ENCODE measurements around the gene PDE9A.
"Not testable (repeated sequence)": the region's sequence is repeated elsewhere in the genome, so short reads cannot be mapped to it uniquely, and the experiment has no call there.

PDE9A gene

GRCh38 chr21:42622284-42622683, 31.1 kb upstream of the PDE9A start:
- ChIA-PET POLR2A (ENCODE audit: low non-redundant PET) (no interaction called here), CTCF (interaction anchor here (0.8 kb wide), 1 partner anchor 19 kb away, joined by 4 read pairs; no protein-coding TSS in a partner anchor)
- no peak for DNase-seq (ENCODE audit: low spot score)
- TF ChIP-seq, protein P1, sequence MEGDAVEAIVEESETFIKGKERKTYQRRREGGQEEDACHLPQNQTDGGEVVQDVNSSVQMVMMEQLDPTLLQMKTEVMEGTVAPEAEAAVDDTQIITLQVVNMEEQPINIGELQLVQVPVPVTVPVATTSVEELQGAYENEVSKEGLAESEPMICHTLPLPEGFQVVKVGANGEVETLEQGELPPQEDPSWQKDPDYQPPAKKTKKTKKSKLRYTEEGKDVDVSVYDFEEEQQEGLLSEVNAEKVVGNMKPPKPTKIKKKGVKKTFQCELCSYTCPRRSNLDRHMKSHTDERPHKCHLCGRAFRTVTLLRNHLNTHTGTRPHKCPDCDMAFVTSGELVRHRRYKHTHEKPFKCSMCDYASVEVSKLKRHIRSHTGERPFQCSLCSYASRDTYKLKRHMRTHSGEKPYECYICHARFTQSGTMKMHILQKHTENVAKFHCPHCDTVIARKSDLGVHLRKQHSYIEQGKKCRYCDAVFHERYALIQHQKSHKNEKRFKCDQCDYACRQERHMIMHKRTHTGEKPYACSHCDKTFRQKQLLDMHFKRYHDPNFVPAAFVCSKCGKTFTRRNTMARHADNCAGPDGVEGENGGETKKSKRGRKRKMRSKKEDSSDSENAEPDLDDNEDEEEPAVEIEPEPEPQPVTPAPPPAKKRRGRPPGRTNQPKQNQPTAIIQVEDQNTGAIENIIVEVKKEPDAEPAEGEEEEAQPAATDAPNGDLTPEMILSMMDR (conservative IDR thresholded peaks at IDR 0.05; ENCODE audit: low read depth), result no peak
- H3K27ac ChIP-seq, result no peak overlapping the region

GRCh38 chr21:42623694-42624093, 29.7 kb upstream of the PDE9A start:
- TF ChIP-seq, protein P1 (conservative IDR thresholded peaks at IDR 0.05; ENCODE audit: low read depth), result no peak
- no peak overlapping the region for H3K27ac ChIP-seq
- CTCF ChIA-PET, result interaction anchor here (0.9 kb wide), 1 partner anchor 30 kb away, joined by 4 read pairs; no protein-coding TSS in a partner anchor
- no peak for DNase-seq (ENCODE audit: low spot score)
- POLR2A ChIA-PET (ENCODE audit: low non-redundant PET), result no interaction called here

DNA sequence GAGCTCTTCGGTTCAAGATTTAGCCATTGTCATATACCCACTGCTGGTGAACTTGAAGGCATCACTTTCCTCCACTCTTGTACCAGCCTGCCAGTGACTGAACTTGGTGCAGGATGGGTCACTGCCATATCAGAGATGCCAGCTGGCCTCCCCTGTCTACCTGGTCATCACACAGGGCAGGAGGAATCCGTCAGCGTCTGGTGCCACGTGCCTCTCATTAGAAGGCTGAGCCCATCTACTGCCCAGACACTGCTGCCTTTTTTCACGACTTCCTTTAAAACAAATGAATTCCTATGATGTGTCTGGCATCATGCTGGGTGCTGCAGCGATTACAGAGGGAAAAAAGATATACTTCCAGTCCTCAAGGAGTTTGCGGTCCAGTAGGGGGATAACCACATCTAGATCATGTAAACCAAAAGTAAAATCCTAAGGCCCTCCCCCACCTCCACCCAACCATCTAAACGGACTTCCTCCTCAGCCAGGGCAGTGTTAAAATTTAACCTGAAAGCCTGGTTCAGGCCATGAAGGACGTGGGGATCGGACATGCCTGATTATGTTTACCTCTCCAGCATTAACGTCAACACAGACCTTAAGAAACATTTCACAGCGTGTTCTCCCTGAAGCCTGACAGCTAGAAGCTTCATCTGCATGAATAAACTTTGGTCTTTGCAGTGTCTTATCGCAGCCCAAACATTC, 29.2 kb upstream of the PDE9A start:
- TF ChIP-seq, protein P1 (conservative IDR thresholded peaks at IDR 0.05; ENCODE audit: low read depth), result no peak
- H3K27ac ChIP-seq, result no peak overlapping the region
- POLR2A ChIA-PET (ENCODE audit: low non-redundant PET), result no interaction called here
- CTCF ChIA-PET, result interaction anchor here (0.9 kb wide), 1 partner anchor 30 kb away, joined by 4 read pairs; no protein-coding TSS in a partner anchor
- no peak for DNase-seq (ENCODE audit: low spot score)

- ChIA-PET CTCF (no interaction called here), POLR2A (ENCODE audit: low non-redundant PET) (no interaction called here)
- TF ChIP-seq, protein P1 (conservative IDR thresholded peaks at IDR 0.05; ENCODE audit: low read depth), result no peak
- no peak overlapping the region for H3K27ac ChIP-seq
- DNase-seq (ENCODE audit: low spot score), result no peak
Observed at GRCh38 chr21:42624936-42625335, 28.5 kb upstream of the PDE9A start.

GRCh38 chr21:42626171-42626570, 27.2 kb upstream of the PDE9A start:
- H3K27ac ChIP-seq, result no peak overlapping the region
- TF ChIP-seq, protein P1 (conservative IDR thresholded peaks at IDR 0.05; ENCODE audit: low read depth), result no peak
- CTCF ChIA-PET, result no interaction called here
- no peak for DNase-seq (ENCODE audit: low spot score)
- POLR2A ChIA-PET (ENCODE audit: low non-redundant PET), result no interaction called here

DNA sequence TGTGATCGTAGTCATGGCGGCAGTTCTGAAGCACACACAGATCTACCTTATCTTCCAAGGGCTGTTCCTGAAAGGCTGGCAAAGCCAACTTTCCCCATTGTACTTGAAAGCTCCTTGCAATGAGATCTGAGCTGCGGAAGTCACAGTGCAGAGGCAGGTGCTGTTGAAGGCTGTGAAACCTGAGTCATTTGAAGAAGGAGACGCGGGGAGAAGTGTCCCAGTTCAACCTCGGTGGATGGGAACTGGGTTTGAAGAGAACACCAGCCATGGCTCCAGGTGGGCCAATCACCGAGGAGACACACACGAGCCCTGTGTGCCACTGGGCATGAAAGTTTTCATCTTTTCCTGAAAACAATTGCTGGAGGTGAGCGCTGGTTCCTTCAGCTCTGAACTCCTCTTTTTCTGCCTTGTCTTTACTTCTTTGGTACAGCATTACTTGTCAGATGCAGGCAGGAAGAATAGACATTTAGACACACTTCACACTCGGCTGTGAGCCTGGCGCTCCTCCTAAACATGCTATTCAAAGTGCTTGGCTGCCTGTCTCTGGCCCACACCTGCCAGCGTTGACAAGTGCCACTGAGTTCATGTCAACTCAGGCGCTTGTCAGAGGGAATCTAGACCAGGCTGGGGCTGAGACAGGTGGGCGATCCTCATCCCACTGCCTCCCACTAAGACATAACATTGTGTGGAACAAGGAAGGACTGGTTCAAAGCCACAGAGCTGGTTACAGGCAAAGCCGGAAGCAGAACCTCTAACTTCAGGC, 25.7 kb upstream of the PDE9A start:
- TF ChIP-seq, protein P1 (conservative IDR thresholded peaks at IDR 0.05; ENCODE audit: low read depth), result no peak
- H3K27ac ChIP-seq, result no peak overlapping the region
- ChIA-PET CTCF (no interaction called here), POLR2A (ENCODE audit: low non-redundant PET) (no interaction called here)
- no peak for DNase-seq (ENCODE audit: low spot score)

GRCh38 chr21:42628466-42629061, 24.9 kb upstream of the PDE9A start:
- H3K27ac ChIP-seq; CTCF ChIA-PET; DNase-seq (ENCODE audit: low spot score); POLR2A ChIA-PET (ENCODE audit: low non-redundant PET): not testable (repeated sequence)
